ENCODE measurements around the gene CPLX3. TPM values are rescaled to one million over a fixed set of nuclear protein-coding genes. Genes with fewer than 3 reads are reported as not detected.

CPLX3 gene
- total and polyA plus RNA-seq, 2 experiments from 2014 or later: not detected

GRCh38 chr15:74844319-74845207 lies 18.1 kb downstream of the CPLX3 start:
- H3K27me3 ChIP-seq: no peaks in the 10 kb centered on the region
- no peak for DNase-seq (ENCODE audit: low spot score)
- peaks cover 6% of the 10 kb centered on the region for H4K20me1 ChIP-seq (ENCODE audit: insufficient read depth, poor library complexity, severe bottlenecking)
- H3K4me2 ChIP-seq: no peak overlapping the region
- no peak overlapping the region for H3K4me3 ChIP-seq
- no peaks in the 10 kb centered on the region for H3K9me3 ChIP-seq (ENCODE audit: low read depth)
- H3K79me2 ChIP-seq: no peaks in the 10 kb centered on the region
- H3K9me2 ChIP-seq (replicated peaks; ENCODE audit: insufficient read depth): no peaks in the 10 kb centered on the region
- 86% methylated on average over 12 of the region's 12 CpGs for WGBS (ENCODE audit: low lambda C conversion rate, missing lambda C conversion rate)
- no peak overlapping the region for H2AFZ ChIP-seq
- H3K27ac ChIP-seq: peak overlapping the region; percentile 93
- no peaks in the 10 kb centered on the region for H3K36me3 ChIP-seq (replicated peaks; ENCODE audit: insufficient read depth, low read depth)
- TF ChIP-seq EZH2phosphoT487 (IDR thresholded peaks at IDR 0.05; ENCODE audit: low read depth, severe bottlenecking, unreplicated experiment) (no peak), EZH2 (IDR thresholded peaks at IDR 0.05; ENCODE audit: borderline replicate concordance) (no peak), CTCF (IDR thresholded peaks at IDR 0.05; ENCODE audit: poor library complexity) (no peak)
- H3K4me1 ChIP-seq (ENCODE audit: insufficient read depth): peaks cover 19% of the 10 kb centered on the region

- H4K20me1 ChIP-seq (ENCODE audit: insufficient read depth, poor library complexity, severe bottlenecking): peaks cover 6% of the 10 kb centered on the region
- H3K9me2 ChIP-seq (replicated peaks; ENCODE audit: insufficient read depth): no peaks in the 10 kb centered on the region
- no peak overlapping the region for H3K27ac ChIP-seq
- WGBS (ENCODE audit: low lambda C conversion rate, missing lambda C conversion rate): 93% methylated on average over 5 of the region's 5 CpGs
- H2AFZ ChIP-seq: no peak overlapping the region
- no peak overlapping the region for H3K4me3 ChIP-seq
- TF ChIP-seq EZH2 (IDR thresholded peaks at IDR 0.05; ENCODE audit: borderline replicate concordance) (no peak), EZH2phosphoT487 (IDR thresholded peaks at IDR 0.05; ENCODE audit: low read depth, severe bottlenecking, unreplicated experiment) (no peak), CTCF (IDR thresholded peaks at IDR 0.05; ENCODE audit: poor library complexity) (no peak)
- no peak overlapping the region for H3K4me2 ChIP-seq
- H3K27me3 ChIP-seq: no peaks in the 10 kb centered on the region
- peaks cover 19% of the 10 kb centered on the region for H3K4me1 ChIP-seq (ENCODE audit: insufficient read depth)
- H3K9me3 ChIP-seq (ENCODE audit: low read depth): no peaks in the 10 kb centered on the region
- DNase-seq (ENCODE audit: low spot score): no peak
- no peaks in the 10 kb centered on the region for H3K79me2 ChIP-seq
- no peaks in the 10 kb centered on the region for H3K36me3 ChIP-seq (replicated peaks; ENCODE audit: insufficient read depth, low read depth)
Measured at GRCh38 chr15:74845208-74845568, 18.8 kb downstream of the CPLX3 start.

- Histone ChIP-seq H3K9me2 (replicated peaks; ENCODE audit: insufficient read depth) (no peaks in the 10 kb centered on the region), H3K36me3 (replicated peaks; ENCODE audit: insufficient read depth, low read depth) (no peaks in the 10 kb centered on the region), H3K4me1 (ENCODE audit: insufficient read depth) (peaks cover 19% of the 10 kb centered on the region), H3K4me3 (no peak overlapping the region), H4K20me1 (ENCODE audit: insufficient read depth, poor library complexity, severe bottlenecking) (peaks cover 6% of the 10 kb centered on the region), H3K9me3 (ENCODE audit: low read depth) (no peaks in the 10 kb centered on the region), H3K79me2 (no peaks in the 10 kb centered on the region), H2AFZ (no peak overlapping the region), H3K27ac (no peak overlapping the region), H3K4me2 (no peak overlapping the region), H3K27me3 (no peaks in the 10 kb centered on the region)
- TF ChIP-seq CTCF (IDR thresholded peaks at IDR 0.05; ENCODE audit: poor library complexity) (no peak), EZH2phosphoT487 (IDR thresholded peaks at IDR 0.05; ENCODE audit: low read depth, severe bottlenecking, unreplicated experiment) (no peak), EZH2 (IDR thresholded peaks at IDR 0.05; ENCODE audit: borderline replicate concordance) (no peak)
- DNase-seq (ENCODE audit: low spot score): no peak
- WGBS (ENCODE audit: low lambda C conversion rate, missing lambda C conversion rate): 92% methylated on average over 4 of the region's 4 CpGs
Measured at GRCh38 chr15:74845581-74845980, 19.2 kb downstream of the CPLX3 start.
